HepG2 (cell line): ENCODE results near the gene ZDHHC7. TPM values are rescaled to one million over a fixed set of nuclear protein-coding genes. Genes with fewer than 3 reads are reported as not detected.

Experiments used
- ATF1 ChIP-seq: IDR thresholded peaks from 2 replicates; pipeline ENCODE4 v1.6.1; 2016; ENCODE audit warnings: mild to moderate bottlenecking, control low read depth
- ATF6 ChIP-seq: sonication (generic); formaldehyde crosslinking; conservative IDR thresholded peaks from 2 replicates; pipeline ENCODE4 v1.4.0; 2020; ENCODE audit warnings: missing genetic modification reagents
- ATF7 ChIP-seq, 2 experiments: fragments of 450-650 bp in 1 of 2; sonication (generic) in 1 of 2; formaldehyde crosslinking in 1 of 2; IDR thresholded peaks; 2 replicates each; pipeline versions ENCODE4 v1.4.0 to v1.6.1; 2016 to 2020; ENCODE audit warnings: antibody characterized with exemption in 1 of 2, mild to moderate bottlenecking in 1 of 2, missing genetic modification reagents in 1 of 2
- ATM ChIP-seq: fragments of 450-650 bp; IDR thresholded peaks from 2 replicates; pipeline ENCODE4 v1.7.1; 2017; ENCODE audit warnings: mild to moderate bottlenecking, borderline replicate concordance
- GATAD2A ChIP-seq: IDR thresholded peaks from 2 replicates; pipeline ENCODE4 v1.6.1; 2016
- HDAC1 ChIP-seq: sonication (generic); formaldehyde crosslinking; IDR thresholded peaks from 2 replicates; pipeline ENCODE4 v1.5.1; 2020; ENCODE audit warnings: mild to moderate bottlenecking, missing genetic modification reagents
- HNF4A ChIP-seq: sonication (generic); formaldehyde crosslinking; IDR thresholded peaks from 2 replicates; pipeline ENCODE4 v1.4.0; 2020; ENCODE audit warnings: missing genetic modification reagents
- HOXD1 ChIP-seq: sonication (generic); formaldehyde crosslinking; IDR thresholded peaks from 2 replicates; pipeline ENCODE4 v1.5.0; 2020; ENCODE audit warnings: missing genetic modification reagents
- KLF9 ChIP-seq: IDR thresholded peaks from 2 replicates; pipeline ENCODE4 v1.6.1; 2016; ENCODE audit warnings: low read depth
- PATZ1 ChIP-seq: sonication (generic); formaldehyde crosslinking; IDR thresholded peaks from 2 replicates; pipeline ENCODE4 v1.4.0; 2020; ENCODE audit warnings: missing genetic modification reagents
- RCOR2 ChIP-seq: IDR thresholded peaks from 2 replicates; pipeline ENCODE4 v1.6.1; 2016; ENCODE audit warnings: missing biosample characterization, missing genetic modification reagents
- SP4 ChIP-seq: sonication (generic); formaldehyde crosslinking; IDR thresholded peaks from 2 replicates; pipeline ENCODE4 v1.8.1; 2023; ENCODE audit warnings: mild to moderate bottlenecking, missing genetic modification reagents
- SUZ12 ChIP-seq: fragments of 150-350 bp; IDR thresholded peaks from 2 replicates; pipeline ENCODE4 v1.6.1; 2014; ENCODE audit warnings: low read depth, low read length
- TARDBP ChIP-seq: sonication (generic); formaldehyde crosslinking; IDR thresholded peaks from 2 replicates; pipeline ENCODE4 v1.8.0; 2022; ENCODE audit warnings: mild to moderate bottlenecking, missing genetic modification reagents
- TGIF2 ChIP-seq: IDR thresholded peaks from 2 replicates; pipeline ENCODE4 v1.6.1; 2016; ENCODE audit warnings: control low read depth, missing compliant biosample characterization
- TMF1 ChIP-seq: sonication (generic); formaldehyde crosslinking; IDR thresholded peaks from 2 replicates; pipeline ENCODE4 v1.8.1; 2022; ENCODE audit warnings: low read depth, missing genetic modification reagents
- TRIM22 ChIP-seq: fragments of 450-650 bp; IDR thresholded peaks from 2 replicates; pipeline ENCODE4 v1.6.1; 2017
- ZBTB34 ChIP-seq: sonication (generic); formaldehyde crosslinking; IDR thresholded peaks from 2 replicates; pipeline ENCODE4 v1.8.0; 2022; ENCODE audit warnings: mild to moderate bottlenecking, missing genetic modification reagents
- ZIK1 ChIP-seq: sonication (generic); formaldehyde crosslinking; IDR thresholded peaks from 2 replicates; pipeline ENCODE4 v1.5.0; 2020; ENCODE audit warnings: mild to moderate bottlenecking, low read depth, missing genetic modification reagents, borderline replicate concordance
- ZNF251 ChIP-seq: sonication (generic); formaldehyde crosslinking; IDR thresholded peaks from 2 replicates; pipeline ENCODE4 v1.9.0; 2021; ENCODE audit warnings: mild to moderate bottlenecking, missing genetic modification reagents
- ZNF337 ChIP-seq: sonication (generic); formaldehyde crosslinking; IDR thresholded peaks from 2 replicates; pipeline ENCODE4 v1.5.1; 2020; ENCODE audit warnings: missing genetic modification reagents, low read depth, mild to moderate bottlenecking, borderline replicate concordance
- ZNF550 ChIP-seq: sonication (generic); formaldehyde crosslinking; IDR thresholded peaks from 2 replicates; pipeline ENCODE4 v1.4.0; 2020; ENCODE audit warnings: mild to moderate bottlenecking, missing genetic modification reagents, borderline replicate concordance
- ZNF746 ChIP-seq: sonication (generic); formaldehyde crosslinking; IDR thresholded peaks from 2 replicates; pipeline ENCODE4 v1.8.0; 2022; ENCODE audit warnings: mild to moderate bottlenecking, missing genetic modification reagents
- ZNF878 ChIP-seq: sonication (generic); formaldehyde crosslinking; IDR thresholded peaks from 2 replicates; pipeline ENCODE4 v1.8.1; 2023; ENCODE audit warnings: mild to moderate bottlenecking, missing genetic modification reagents, moderate library complexity
- polyA plus RNA-seq, 8 experiments: library from polyadenylated mRNA; depleted of rRNA in 3 of 8; stranded (reverse) in 7 of 8; unstranded in 1 of 8; fragments of >200 nt; fragmentation: Illumina TruSeq in 4 of 8; extraction: Trizol in 4 of 8; gene quantifications; 2 replicates each; pipeline versions ENCODE4 v1.2.1 to v1.2.3, GENCODE V29; 2011 to 2016; ENCODE audit warnings: low read depth in 4 of 8, missing spikeins in 1 of 8, mixed read lengths in 1 of 8; ENCODE audit not compliant: insufficient read depth in 1 of 8
- total RNA-seq, 5 experiments: library from RNA; depleted of rRNA; stranded (reverse); fragments of >200 nt; fragmentation: Illumina TruSeq; extraction: Trizol; gene quantifications; 2 replicates each; pipeline ENCODE4 v1.2.3, GENCODE V29; 2016; ENCODE audit warnings: low read depth in 1 of 5

Gene ZDHHC7
- total and polyA plus RNA-seq, 2 of the 13 experiments (the other 11 are each of a cell fraction or from before 2014, with no cell fraction given), result 46.8 to 67.6 TPM

- TF ChIP-seq ATF7 (IDR thresholded peaks at IDR 0.05) (peak; percentile 93), ATF7 (CRISPR knock-in tag; IDR thresholded peaks at IDR 0.05) (0 out of 2 replicates have a peak, but pooled peaks have one; percentile 53), SUZ12 (no peak), HOXD1 (CRISPR knock-in tag) (peak; percentile 64; the same call in 1 of the 2 replicates), ZNF550 (0 out of 2 replicates have a peak, but pooled peaks have one; percentile 73), HNF4A (CRISPR knock-in tag) (no peak; the same call in none of the 2 replicates), ATF1 (CRISPR knock-in tag) (peak; percentile 97), SP4 (peak; percentile 89), RCOR2 (CRISPR knock-in tag) (no peak; the same call in 1 of the 2 replicates), ZNF251 (CRISPR knock-in tag) (no peak), TARDBP (peak; percentile 91), ZIK1 (CRISPR knock-in tag) (no peak), HDAC1 (peak; percentile 78; the same call in 1 of the 2 replicates), ZNF746 (peak; percentile 55; the same call in 1 of the 2 replicates), ZNF878 (no peak; the same call in 1 of the 2 replicates), ATM (no peak), TMF1 (0 out of 2 replicates have a peak, but pooled peaks have one; percentile 64), TGIF2 (CRISPR knock-in tag) (peak; percentile 73; the same call in 1 of the 2 replicates), ZNF337 (no peak), GATAD2A (CRISPR knock-in tag) (0 out of 2 replicates have a peak, but pooled peaks have one; percentile 9), KLF9 (CRISPR knock-in tag) (no peak), ATF6 (CRISPR knock-in tag) (no peak), TRIM22 (no peak), PATZ1 (CRISPR knock-in tag) (peak; percentile 24; the same call in 1 of the 2 replicates), ZBTB34 (CRISPR knock-in tag) (no peak)
Observed at GRCh38 chr16:85010931-85011845, at the start of gene ZDHHC7 (continued).
